Right lobe of liver (tissue), 4 donors: ENCODE data around the gene TMPRSS9.

Experiments
- POLR2A ChIP-seq: fragments of 450-650 bp; IDR thresholded peaks from one replicate; pipeline ENCODE4 v1.6.1; 2017; ENCODE audit warnings: antibody characterized with exemption, mild to moderate bottlenecking
- TF ChIP-seq, protein P1 (sequence below), 4 donors: fragments of 200-600 bp in 3 of 4; fragments of 450-650 bp in 1 of 4; IDR thresholded peaks; one replicate each; pipeline versions ENCODE4 v1.5.1 to v1.8.0; 2016 to 2022; ENCODE audit warnings: antibody characterized with exemption in 4 of 4, mild to moderate bottlenecking in 2 of 4
- donor health status: DM: no; HTN: no; CAD: no.
- donor health status: DM: no; HTN: no; CAD: no.
- donor health status: DM: no; HTN: yes; CAD: no.

DNA sequence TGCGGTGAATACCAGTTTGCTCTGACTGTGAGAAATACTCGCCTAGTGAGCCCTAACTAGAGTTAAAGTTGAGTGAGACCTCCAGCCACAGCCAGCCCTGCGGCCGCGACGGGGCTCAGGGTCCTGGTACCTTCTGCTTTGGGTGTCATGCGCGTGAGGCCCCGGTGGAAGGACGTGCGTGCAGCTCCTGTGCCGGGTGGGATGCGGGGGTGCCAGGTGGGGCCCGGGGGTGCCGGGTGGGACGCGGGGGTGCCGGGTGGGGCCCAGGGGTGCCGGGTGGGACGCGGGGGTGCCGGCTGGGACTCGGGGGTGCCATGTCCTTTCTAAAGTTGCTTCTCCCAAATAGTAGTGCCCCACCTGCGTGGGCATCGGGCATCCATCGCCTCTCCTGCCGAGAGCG lies 8.5 kb upstream of the TMPRSS9 start:
- TF ChIP-seq, protein P1, sequence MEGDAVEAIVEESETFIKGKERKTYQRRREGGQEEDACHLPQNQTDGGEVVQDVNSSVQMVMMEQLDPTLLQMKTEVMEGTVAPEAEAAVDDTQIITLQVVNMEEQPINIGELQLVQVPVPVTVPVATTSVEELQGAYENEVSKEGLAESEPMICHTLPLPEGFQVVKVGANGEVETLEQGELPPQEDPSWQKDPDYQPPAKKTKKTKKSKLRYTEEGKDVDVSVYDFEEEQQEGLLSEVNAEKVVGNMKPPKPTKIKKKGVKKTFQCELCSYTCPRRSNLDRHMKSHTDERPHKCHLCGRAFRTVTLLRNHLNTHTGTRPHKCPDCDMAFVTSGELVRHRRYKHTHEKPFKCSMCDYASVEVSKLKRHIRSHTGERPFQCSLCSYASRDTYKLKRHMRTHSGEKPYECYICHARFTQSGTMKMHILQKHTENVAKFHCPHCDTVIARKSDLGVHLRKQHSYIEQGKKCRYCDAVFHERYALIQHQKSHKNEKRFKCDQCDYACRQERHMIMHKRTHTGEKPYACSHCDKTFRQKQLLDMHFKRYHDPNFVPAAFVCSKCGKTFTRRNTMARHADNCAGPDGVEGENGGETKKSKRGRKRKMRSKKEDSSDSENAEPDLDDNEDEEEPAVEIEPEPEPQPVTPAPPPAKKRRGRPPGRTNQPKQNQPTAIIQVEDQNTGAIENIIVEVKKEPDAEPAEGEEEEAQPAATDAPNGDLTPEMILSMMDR (IDR thresholded peaks at IDR 0.05): no peak
- TF ChIP-seq POLR2A: no peak
